SK-N-SH (cell line): Measurements from ENCODE around the gene SLC10A7. TPM values are rescaled to one million over a fixed set of nuclear protein-coding genes. Genes with fewer than 3 reads are reported as not detected.

Experiments
- CTCF ChIA-PET: fragments of 300-600, 350-600 bp; formaldehyde crosslinking; extraction: SDS; loops from one replicate; lab custom pipeline; 2021; lab: Yijun Ruan, JAX
- POLR2A ChIA-PET: fragments of 350-600 bp; sonication (Branson Sonifier 250); formaldehyde crosslinking; extraction: SDS; loops from one replicate; lab custom pipeline; 2020; ENCODE audit warnings: antibody characterized with exemption, inconsistent platforms; lab: Yijun Ruan, JAX
- DNase-seq: peaks from one replicate; pipeline ENCODE4 v3.0.0; 2012
- H2AFZ ChIP-seq: fragments of 200-600 bp; sonication (generic); 2 replicates; pipeline ENCODE4 v1.8.1; 2016; ENCODE audit warnings: antibody characterized with exemption, mild to moderate bottlenecking, low read depth
- H3F3A ChIP-seq: fragments of 200-600 bp; sonication (generic); replicated peaks from 2 replicates; pipeline ENCODE3; 2016; ENCODE audit warnings: antibody characterized with exemption, mild to moderate bottlenecking; ENCODE audit not compliant: insufficient read depth
- H3K27ac ChIP-seq, 2 experiments: fragments of 200-500 bp in 1 of 2; fragments of 200-600 bp in 1 of 2; sonication (Bioruptor generic) in 1 of 2; sonication (generic), shearing (Covaris generic) in 1 of 2; 2 replicates each; pipeline versions ENCODE4 v1.5.1 to v1.6.1; 2014 to 2016; ENCODE audit warnings: low read depth in 2 of 2, inconsistent platforms in 1 of 2, low read length in 1 of 2, mild to moderate bottlenecking in 1 of 2, mixed read lengths in 1 of 2
- H3K27me3 ChIP-seq: fragments of 200-600 bp; sonication (generic), shearing (Covaris generic); 2 replicates; pipeline ENCODE4 v1.6.1; 2016; ENCODE audit warnings: mixed run types; ENCODE audit not compliant: insufficient read depth
- H3K36me3 ChIP-seq, 2 experiments: fragments of 200-500 bp in 1 of 2; fragments of 200-600 bp in 1 of 2; sonication (Bioruptor generic) in 1 of 2; sonication (generic) in 1 of 2; replicated peaks in 1 of 2; 2 replicates each; pipeline versions ENCODE3 to v1.5.1; 2014 to 2016; ENCODE audit warnings: low read length in 1 of 2, mild to moderate bottlenecking in 1 of 2; ENCODE audit not compliant: insufficient read depth in 2 of 2, control insufficient read depth in 1 of 2
- H3K4me1 ChIP-seq, 2 experiments: fragments of 200-500 bp in 1 of 2; fragments of 200-600 bp in 1 of 2; sonication (Bioruptor generic) in 1 of 2; sonication (generic), shearing (Covaris generic) in 1 of 2; 2 replicates each; pipeline versions ENCODE4 v1.5.1 to v1.6.1; 2014 to 2016; ENCODE audit warnings: low read depth in 1 of 2, low read length in 1 of 2, mixed run types in 1 of 2; ENCODE audit not compliant: insufficient read depth in 2 of 2, control insufficient read depth in 1 of 2
- H3K4me2 ChIP-seq: fragments of 200-600 bp; sonication (generic), shearing (Covaris generic); 2 replicates; pipeline ENCODE4 v1.6.1; 2017; ENCODE audit warnings: mixed run types
- H3K4me3 ChIP-seq, 2 experiments: fragments of 200-500 bp in 1 of 2; fragments of 200-600 bp in 1 of 2; sonication (Bioruptor generic) in 1 of 2; sonication (generic), shearing (Covaris generic) in 1 of 2; 2 replicates each; pipeline versions ENCODE4 v1.5.1 to v1.8.1; 2014 to 2016; ENCODE audit warnings: low read depth in 2 of 2, inconsistent platforms in 1 of 2, low read length in 1 of 2, mild to moderate bottlenecking in 1 of 2, mixed read lengths in 1 of 2, moderate library complexity in 1 of 2
- H3K79me2 ChIP-seq: fragments of 200-600 bp; sonication (generic); 2 replicates; pipeline ENCODE4 v1.8.1; 2017; ENCODE audit warnings: mild to moderate bottlenecking; ENCODE audit not compliant: insufficient read depth
- H3K9ac ChIP-seq: fragments of 200-600 bp; sonication (generic); 2 replicates; pipeline ENCODE4 v1.6.1; 2017; ENCODE audit warnings: mixed run types
- H3K9me2 ChIP-seq: fragments of 200-600 bp; sonication (generic); 2 replicates; pipeline ENCODE4 v1.6.1; 2017; ENCODE audit warnings: mixed run types
- H3K9me3 ChIP-seq: fragments of 200-600 bp; sonication (generic); 2 replicates; pipeline ENCODE4 v1.6.1; 2017; ENCODE audit warnings: mixed run types, mild to moderate bottlenecking, moderate library complexity
- H4K20me1 ChIP-seq: fragments of 200-600 bp; sonication (generic); 2 replicates; pipeline ENCODE4 v1.6.1; 2017; ENCODE audit warnings: mild to moderate bottlenecking, mixed run types; ENCODE audit not compliant: insufficient read depth
- CHD2 ChIP-seq: fragments of 150-350 bp; IDR thresholded peaks from 2 replicates; pipeline ENCODE4 v1.6.1; 2018; ENCODE audit warnings: low read length; ENCODE audit not compliant: partially characterized antibody
- CTCF ChIP-seq: fragments of 200-600 bp; sonication (generic); IDR thresholded peaks from 2 replicates; pipeline ENCODE4 v1.6.1; 2017; ENCODE audit warnings: antibody characterized with exemption, mild to moderate bottlenecking, moderate library complexity
- FOXJ3 ChIP-seq: sonication (generic); formaldehyde crosslinking; IDR thresholded peaks from 2 replicates; pipeline ENCODE4 v1.5.1; 2020; ENCODE audit warnings: mild to moderate bottlenecking, missing genetic modification reagents
- FOXM1 ChIP-seq: IDR thresholded peaks from 2 replicates; pipeline ENCODE4 v1.4.0; 2012; ENCODE audit warnings: low read depth, mild to moderate bottlenecking
- GABPA ChIP-seq: IDR thresholded peaks from 2 replicates; pipeline ENCODE4 v1.4.0; 2012; ENCODE audit warnings: low read depth, mild to moderate bottlenecking
- GATA2 ChIP-seq: sonication (generic); formaldehyde crosslinking; IDR thresholded peaks from 2 replicates; pipeline ENCODE4 v1.5.0; 2020; ENCODE audit warnings: mild to moderate bottlenecking, missing genetic modification reagents
- IRF3 ChIP-seq: fragments of 150-350 bp; IDR thresholded peaks from 2 replicates; pipeline ENCODE4 v1.6.1; 2016; ENCODE audit warnings: mild to moderate bottlenecking, low read depth, low read length
- JUND ChIP-seq: IDR thresholded peaks from 2 replicates; pipeline ENCODE4 v1.4.0; 2012
- MEF2A ChIP-seq: IDR thresholded peaks from 2 replicates; pipeline ENCODE4 v1.4.0; 2012; ENCODE audit warnings: low read depth, borderline replicate concordance
- MXI1 ChIP-seq: IDR thresholded peaks from 2 replicates; pipeline ENCODE4 v1.6.1; 2012; ENCODE audit warnings: mild to moderate bottlenecking, low read depth, low read length, improper control_type of control experiment
- POLR2AphosphoS5 ChIP-seq: IDR thresholded peaks from 2 replicates; pipeline ENCODE4 v1.6.1; 2012; ENCODE audit warnings: low read depth, low read length
- RCOR1 ChIP-seq: fragments of 150-350 bp; IDR thresholded peaks from 2 replicates; pipeline ENCODE4 v1.6.1; 2017; ENCODE audit warnings: antibody characterized with exemption, low read length
- RXRA ChIP-seq: IDR thresholded peaks from 2 replicates; pipeline ENCODE4 v1.4.0; 2012; ENCODE audit warnings: low read depth, mild to moderate bottlenecking, borderline replicate concordance
- SMC3 ChIP-seq: IDR thresholded peaks from 2 replicates; pipeline ENCODE4 v1.6.1; 2012; ENCODE audit warnings: low read depth, low read length, improper control_type of control experiment
- TAF1 ChIP-seq: IDR thresholded peaks from 2 replicates; pipeline ENCODE4 v1.6.1; 2012; ENCODE audit warnings: low read depth, mild to moderate bottlenecking, low read length, moderate library complexity, borderline replicate concordance
- TCF12 ChIP-seq: IDR thresholded peaks from 2 replicates; pipeline ENCODE4 v1.4.0; 2012
- USF1 ChIP-seq: IDR thresholded peaks from 2 replicates; pipeline ENCODE4 v1.4.0; 2012; ENCODE audit warnings: low read depth, borderline replicate concordance
- ZBTB33 ChIP-seq: IDR thresholded peaks from 2 replicates; pipeline ENCODE4 v1.4.0; 2012; ENCODE audit warnings: low read depth, borderline replicate concordance
- WGBS: methylation state at CpG from one replicate; pipeline ENCODE4 v1.1.6; 2017; ENCODE audit warnings: low lambda C conversion rate; 5-methylcytosine and 5-hydroxymethylcytosine counted together
- polyA plus RNA-seq, 3 experiments: library from polyadenylated mRNA; depleted of rRNA; stranded (reverse); fragments of >200 nt; gene quantifications; 2 replicates each; pipeline ENCODE4 v1.2.3, GENCODE V29; 2012

The SLC10A7 gene
- polyA plus RNA-seq, 1 of the 3 experiments (the other 2 are of a cell fraction), result 3.3 TPM

DNA sequence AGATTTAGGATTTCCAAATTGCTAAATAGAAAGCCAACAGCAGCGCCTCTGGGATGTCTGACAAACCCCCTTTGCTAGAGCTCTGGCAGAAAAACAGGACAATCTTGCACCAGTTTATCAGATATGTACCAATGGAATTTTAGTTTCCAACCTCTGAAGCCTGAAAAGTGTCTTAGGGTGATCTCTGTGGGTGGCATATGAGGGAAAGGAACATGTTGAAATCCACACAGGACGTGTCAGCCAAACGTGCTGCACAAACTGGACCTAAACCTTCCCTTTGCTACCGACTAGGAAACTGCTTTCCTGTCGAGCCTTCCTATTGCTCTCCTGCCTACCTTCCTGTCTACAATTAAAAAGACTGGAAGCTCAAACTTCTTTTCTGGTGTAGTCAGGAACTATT lies 253.9 kb downstream of the SLC10A7 start:
- Histone ChIP-seq H3K27me3 (no peaks in the 10 kb centered on the region), H3K27ac (no peak overlapping the region), H3K9me2 (no peaks in the 10 kb centered on the region), H4K20me1 (no peaks in the 10 kb centered on the region), H3K4me1 (no peaks in the 10 kb centered on the region), H3K4me2 (no peak overlapping the region), H3K9ac (no peak overlapping the region), H3K9me3 (no peaks in the 10 kb centered on the region), H3K79me2 (no peaks in the 10 kb centered on the region), H2AFZ (no peak overlapping the region), H3K4me3 (no peak overlapping the region), H3F3A (no peaks in the 10 kb centered on the region), H3K36me3 (no peaks in the 10 kb centered on the region)
- no peak for DNase-seq
- POLR2A ChIA-PET, result no interaction called here
- CTCF ChIA-PET, result interaction anchor here (1.4 kb wide), 1 partner anchor 73 kb away, joined by 3 read pairs; no protein-coding TSS in a partner anchor
- WGBS, result 89% methylated on average over 5 of the region's 5 CpGs
- TF ChIP-seq TAF1 (no peak), FOXM1 (no peak), USF1 (no peak), TCF12 (no peak), CHD2 (no peak), MEF2A (no peak), FOXJ3 (CRISPR knock-in tag) (no peak), ZBTB33 (no peak), POLR2AphosphoS5 (no peak), GATA2 (CRISPR knock-in tag) (no peak), RCOR1 (no peak), IRF3 (no peak), MXI1 (no peak), RXRA (no peak)

- POLR2A ChIA-PET, result no interaction called here
- TF ChIP-seq TCF12 (no peak), MXI1 (no peak), CTCF (no peak), JUND (no peak), SMC3 (no peak), FOXJ3 (CRISPR knock-in tag) (no peak), USF1 (no peak), IRF3 (no peak), FOXM1 (no peak), GABPA (no peak), POLR2AphosphoS5 (no peak)
Observed at GRCh38 chr4:146265950-146266490, 255.7 kb downstream of the SLC10A7 start.

More at GRCh38 chr4:146265950-146266490, 255.7 kb downstream of the SLC10A7 start:
- no peaks in the 10 kb centered on the region for H4K20me1 ChIP-seq
- H3K27me3 ChIP-seq, result no peaks in the 10 kb centered on the region
- no peaks in the 10 kb centered on the region for H3K79me2 ChIP-seq
- peaks cover 0 to 7% of the 10 kb centered on the region in 2 experiments; a peak in 1 of 4 replicates for H3K4me1 ChIP-seq
- no peak for DNase-seq
- no peak overlapping the region for H3K9ac ChIP-seq
- no peak overlapping the region for H3K4me3 ChIP-seq
- no peaks in the 10 kb centered on the region for H3K9me2 ChIP-seq
- H3F3A ChIP-seq, result no peaks in the 10 kb centered on the region
- H3K27ac ChIP-seq, result no peak overlapping the region
- CTCF ChIA-PET, result no interaction called here
- H3K36me3 ChIP-seq, result no peaks in the 10 kb centered on the region
- no peak overlapping the region for H2AFZ ChIP-seq
- H3K4me2 ChIP-seq, result no peak overlapping the region
- WGBS, result 94% methylated on average over 2 of the region's 2 CpGs
- H3K9me3 ChIP-seq, result no peaks in the 10 kb centered on the region
